Measurements from ENCODE around the gene FOXF1. TPM values are rescaled to one million over a fixed set of nuclear protein-coding genes. Genes with fewer than 3 reads are reported as not detected.

FOXF1 gene
- total RNA-seq (2014; rRNA removed; shearing (Covaris generic)) = not detected in 2 replicates

GRCh38 chr16:86510465-86511261 is at the start of gene FOXF1:
Gene FOXF1, plus strand, starts transcription at chr16:86510527. Its CDS starts 43 bp downstream, at chr16:86510570.
- DNase-seq = no peak
- peaks cover 99% of the 10 kb centered on the region for H3K27me3 ChIP-seq (ENCODE audit: control insufficient read depth, insufficient read depth, low read length)
- peak within 1 kb of the TSS; percentile 45 for H3K4me3 ChIP-seq (ENCODE audit: insufficient read depth, low read depth, low read length)
- H3K36me3 ChIP-seq (replicated peaks; ENCODE audit: control insufficient read depth, insufficient read depth, low read length) = no peaks in the 10 kb centered on the region

- no peaks in the 10 kb centered on the region for H3K36me3 ChIP-seq (replicated peaks; ENCODE audit: control insufficient read depth, insufficient read depth, low read length)
- no peaks in the 10 kb centered on the region for H3K27me3 ChIP-seq (ENCODE audit: control insufficient read depth, insufficient read depth, low read length)
- no peak overlapping the region for H3K4me3 ChIP-seq (ENCODE audit: insufficient read depth, low read depth, low read length)
- DNase-seq = no peak
Measured at GRCh38 chr16:86461037-86461436, 49.3 kb upstream of the FOXF1 start.

GRCh38 chr16:86462334-86463084 is 47.8 kb upstream of the FOXF1 start:
- no peak for DNase-seq
- no peak overlapping the region for H3K4me3 ChIP-seq (ENCODE audit: insufficient read depth, low read depth, low read length)
- H3K36me3 ChIP-seq (replicated peaks; ENCODE audit: control insufficient read depth, insufficient read depth, low read length) = no peaks in the 10 kb centered on the region

GRCh38 chr16:86464044-86464443 is 46.3 kb upstream of the FOXF1 start:
- DNase-seq = no peak
- Histone ChIP-seq H3K4me3 (ENCODE audit: insufficient read depth, low read depth, low read length) (no peak overlapping the region), H3K27me3 (ENCODE audit: control insufficient read depth, insufficient read depth, low read length) (no peaks in the 10 kb centered on the region), H3K36me3 (replicated peaks; ENCODE audit: control insufficient read depth, insufficient read depth, low read length) (no peaks in the 10 kb centered on the region)

More at GRCh38 chr16:86462334-86463084, 47.8 kb upstream of the FOXF1 start:
- H3K27me3 ChIP-seq (ENCODE audit: control insufficient read depth, insufficient read depth, low read length) = no peaks in the 10 kb centered on the region

GRCh38 chr16:86465434-86465833 is 44.9 kb upstream of the FOXF1 start:
- no peaks in the 10 kb centered on the region for H3K27me3 ChIP-seq (ENCODE audit: control insufficient read depth, insufficient read depth, low read length)
- no peaks in the 10 kb centered on the region for H3K36me3 ChIP-seq (replicated peaks; ENCODE audit: control insufficient read depth, insufficient read depth, low read length)
- no peak for DNase-seq
- H3K4me3 ChIP-seq (ENCODE audit: insufficient read depth, low read depth, low read length) = no peak overlapping the region

- no peaks in the 10 kb centered on the region for H3K36me3 ChIP-seq (replicated peaks; ENCODE audit: control insufficient read depth, insufficient read depth, low read length)
- no peak for DNase-seq
- no peak overlapping the region for H3K4me3 ChIP-seq (ENCODE audit: insufficient read depth, low read depth, low read length)
- no peaks in the 10 kb centered on the region for H3K27me3 ChIP-seq (ENCODE audit: control insufficient read depth, insufficient read depth, low read length)
Measured at GRCh38 chr16:86466696-86467406, 43.5 kb upstream of the FOXF1 start.

- no peak for DNase-seq
- no peaks in the 10 kb centered on the region for H3K27me3 ChIP-seq (ENCODE audit: control insufficient read depth, insufficient read depth, low read length)
- no peaks in the 10 kb centered on the region for H3K36me3 ChIP-seq (replicated peaks; ENCODE audit: control insufficient read depth, insufficient read depth, low read length)
Measured at GRCh38 chr16:86467490-86467889, 42.8 kb upstream of the FOXF1 start.

GRCh38 chr16:86470964-86471363 is 39.4 kb upstream of the FOXF1 start:
- H3K27me3 ChIP-seq (ENCODE audit: control insufficient read depth, insufficient read depth, low read length) = no peaks in the 10 kb centered on the region

More at GRCh38 chr16:86467490-86467889, 42.8 kb upstream of the FOXF1 start:
- H3K4me3 ChIP-seq (ENCODE audit: insufficient read depth, low read depth, low read length) = no peak overlapping the region

GRCh38 chr16:86471896-86472295 is 38.4 kb upstream of the FOXF1 start:
- no peaks in the 10 kb centered on the region for H3K36me3 ChIP-seq (replicated peaks; ENCODE audit: control insufficient read depth, insufficient read depth, low read length)
- H3K4me3 ChIP-seq (ENCODE audit: insufficient read depth, low read depth, low read length) = no peak overlapping the region
- DNase-seq = no peak
- H3K27me3 ChIP-seq (ENCODE audit: control insufficient read depth, insufficient read depth, low read length) = no peaks in the 10 kb centered on the region

More at GRCh38 chr16:86470964-86471363, 39.4 kb upstream of the FOXF1 start:
- no peak overlapping the region for H3K4me3 ChIP-seq (ENCODE audit: insufficient read depth, low read depth, low read length)
- H3K36me3 ChIP-seq (replicated peaks; ENCODE audit: control insufficient read depth, insufficient read depth, low read length) = no peaks in the 10 kb centered on the region
- no peak for DNase-seq

- Histone ChIP-seq H3K36me3 (replicated peaks; ENCODE audit: control insufficient read depth, insufficient read depth, low read length) (no peaks in the 10 kb centered on the region), H3K27me3 (ENCODE audit: control insufficient read depth, insufficient read depth, low read length) (no peaks in the 10 kb centered on the region), H3K4me3 (ENCODE audit: insufficient read depth, low read depth, low read length) (no peak overlapping the region)
- DNase-seq = no peak
Measured at GRCh38 chr16:86472366-86472765, 38.0 kb upstream of the FOXF1 start.

GRCh38 chr16:86476956-86477534 is 33.3 kb upstream of the FOXF1 start:
- Histone ChIP-seq H3K36me3 (replicated peaks; ENCODE audit: control insufficient read depth, insufficient read depth, low read length) (no peaks in the 10 kb centered on the region), H3K27me3 (ENCODE audit: control insufficient read depth, insufficient read depth, low read length) (no peaks in the 10 kb centered on the region), H3K4me3 (ENCODE audit: insufficient read depth, low read depth, low read length) (no peak overlapping the region)
- DNase-seq = peak; percentile 62

- DNase-seq = no peak
- Histone ChIP-seq H3K4me3 (ENCODE audit: insufficient read depth, low read depth, low read length) (no peak overlapping the region), H3K36me3 (replicated peaks; ENCODE audit: control insufficient read depth, insufficient read depth, low read length) (no peaks in the 10 kb centered on the region), H3K27me3 (ENCODE audit: control insufficient read depth, insufficient read depth, low read length) (no peaks in the 10 kb centered on the region)
Measured at GRCh38 chr16:86477642-86478041, 32.7 kb upstream of the FOXF1 start.

- no peaks in the 10 kb centered on the region for H3K27me3 ChIP-seq (ENCODE audit: control insufficient read depth, insufficient read depth, low read length)
- no peak overlapping the region for H3K4me3 ChIP-seq (ENCODE audit: insufficient read depth, low read depth, low read length)
- H3K36me3 ChIP-seq (replicated peaks; ENCODE audit: control insufficient read depth, insufficient read depth, low read length) = no peaks in the 10 kb centered on the region
- no peak for DNase-seq
Measured at GRCh38 chr16:86478779-86479178, 31.5 kb upstream of the FOXF1 start.

- Histone ChIP-seq H3K27me3 (ENCODE audit: control insufficient read depth, insufficient read depth, low read length) (no peaks in the 10 kb centered on the region), H3K36me3 (replicated peaks; ENCODE audit: control insufficient read depth, insufficient read depth, low read length) (no peaks in the 10 kb centered on the region), H3K4me3 (ENCODE audit: insufficient read depth, low read depth, low read length) (no peak overlapping the region)
- DNase-seq = no peak
Measured at GRCh38 chr16:86479419-86479818, 30.9 kb upstream of the FOXF1 start.

Measured in H7 (cell line).